Breast epithelium (tissue), 3 donors: Measurements from ENCODE around the gene OTOF.

Source experiments
- CTCF ChIP-seq, 3 donors: fragments of 450-650 bp; IDR thresholded peaks; one replicate each; pipeline ENCODE4 v1.5.1; 2016 to 2017; ENCODE audit warnings: antibody characterized with exemption in 3 of 3, mild to moderate bottlenecking in 3 of 3, moderate library complexity in 3 of 3
- POLR2A ChIP-seq: fragments of 450-650 bp; IDR thresholded peaks from one replicate; pipeline ENCODE4 v1.6.1; 2016; ENCODE audit warnings: antibody characterized with exemption, mild to moderate bottlenecking, moderate library complexity
- POLR2AphosphoS5 ChIP-seq, 3 donors: sonication (generic); formaldehyde crosslinking; IDR thresholded peaks; one replicate each; pipeline ENCODE4 v1.6.1; 2017; ENCODE audit warnings: antibody characterized with exemption in 3 of 3

GRCh38 chr2:26449278-26450030 lies 28.5 kb downstream of the OTOF start:
- TF ChIP-seq CTCF (IDR thresholded peaks at IDR 0.05) (no peak), POLR2A (no peak), POLR2AphosphoS5 (IDR thresholded peaks at IDR 0.05) (no peak)
